Esophagus squamous epithelium (tissue), 4 donors: ENCODE results near the gene SPIB.

Experiments used
- POLR2A ChIP-seq, 4 donors: fragments of 450-650 bp; IDR thresholded peaks; one replicate each; pipeline ENCODE4 v1.6.1; 2017; ENCODE audit warnings: antibody characterized with exemption in 4 of 4, mild to moderate bottlenecking in 4 of 4, moderate library complexity in 3 of 4
- TF ChIP-seq, protein P1 (sequence below), 6 experiments: fragments of 450-650 bp in 4 of 6; fragments of 200-600 bp in 2 of 6; sonication (generic) in 2 of 6; IDR thresholded peaks; one replicate each; pipeline ENCODE4 v1.5.1; 2016 to 2019; ENCODE audit warnings: antibody characterized with exemption in 6 of 6, mild to moderate bottlenecking in 4 of 6, moderate library complexity in 4 of 6

DNA sequence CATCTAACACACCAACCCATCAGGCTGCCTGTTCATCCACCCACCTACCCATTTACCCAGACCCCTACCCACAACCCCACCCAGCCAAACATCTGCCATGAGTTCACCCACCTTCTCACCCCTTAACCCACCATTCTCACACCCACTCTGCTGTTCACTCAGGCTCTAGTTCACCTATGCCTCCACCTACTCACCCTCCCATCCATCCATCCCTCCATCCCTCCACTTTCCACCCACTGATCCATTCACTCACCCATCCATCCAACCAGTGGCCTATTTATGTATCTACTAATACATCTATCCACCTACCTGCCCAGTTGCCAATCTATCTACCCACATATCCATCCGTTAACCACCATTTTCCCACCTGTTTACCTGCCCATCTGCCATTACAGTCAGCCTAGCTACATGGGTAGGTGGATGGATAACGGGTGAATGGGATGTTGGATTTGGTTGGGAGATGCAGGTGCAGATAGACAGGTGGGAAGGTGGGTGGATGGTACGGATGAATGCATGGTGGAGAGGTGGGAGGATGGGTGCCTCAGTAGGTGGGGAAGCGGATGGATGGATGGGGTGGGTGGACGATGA is 19.2 kb downstream of the SPIB start:
- TF ChIP-seq, protein P1, sequence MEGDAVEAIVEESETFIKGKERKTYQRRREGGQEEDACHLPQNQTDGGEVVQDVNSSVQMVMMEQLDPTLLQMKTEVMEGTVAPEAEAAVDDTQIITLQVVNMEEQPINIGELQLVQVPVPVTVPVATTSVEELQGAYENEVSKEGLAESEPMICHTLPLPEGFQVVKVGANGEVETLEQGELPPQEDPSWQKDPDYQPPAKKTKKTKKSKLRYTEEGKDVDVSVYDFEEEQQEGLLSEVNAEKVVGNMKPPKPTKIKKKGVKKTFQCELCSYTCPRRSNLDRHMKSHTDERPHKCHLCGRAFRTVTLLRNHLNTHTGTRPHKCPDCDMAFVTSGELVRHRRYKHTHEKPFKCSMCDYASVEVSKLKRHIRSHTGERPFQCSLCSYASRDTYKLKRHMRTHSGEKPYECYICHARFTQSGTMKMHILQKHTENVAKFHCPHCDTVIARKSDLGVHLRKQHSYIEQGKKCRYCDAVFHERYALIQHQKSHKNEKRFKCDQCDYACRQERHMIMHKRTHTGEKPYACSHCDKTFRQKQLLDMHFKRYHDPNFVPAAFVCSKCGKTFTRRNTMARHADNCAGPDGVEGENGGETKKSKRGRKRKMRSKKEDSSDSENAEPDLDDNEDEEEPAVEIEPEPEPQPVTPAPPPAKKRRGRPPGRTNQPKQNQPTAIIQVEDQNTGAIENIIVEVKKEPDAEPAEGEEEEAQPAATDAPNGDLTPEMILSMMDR (IDR thresholded peaks at IDR 0.05) = no peak
- no peak for TF ChIP-seq POLR2A (IDR thresholded peaks at IDR 0.05)
